Fibroblast of skin of left biceps (primary cell): ENCODE data around the gene HMCN1.
A peak's percentile ranks its signal among the peaks of the same experiment; 100 is the strongest.
"Not testable (repeated sequence)": the region's sequence is repeated elsewhere in the genome, so short reads cannot be mapped to it uniquely, and the experiment has no call there.

Source experiments
- DNase-seq, 2 experiments: peaks; one replicate each; pipeline ENCODE4 v3.0.0-alpha.2; 2013; ENCODE audit warnings: low read depth in 2 of 2

The HMCN1 gene

DNA sequence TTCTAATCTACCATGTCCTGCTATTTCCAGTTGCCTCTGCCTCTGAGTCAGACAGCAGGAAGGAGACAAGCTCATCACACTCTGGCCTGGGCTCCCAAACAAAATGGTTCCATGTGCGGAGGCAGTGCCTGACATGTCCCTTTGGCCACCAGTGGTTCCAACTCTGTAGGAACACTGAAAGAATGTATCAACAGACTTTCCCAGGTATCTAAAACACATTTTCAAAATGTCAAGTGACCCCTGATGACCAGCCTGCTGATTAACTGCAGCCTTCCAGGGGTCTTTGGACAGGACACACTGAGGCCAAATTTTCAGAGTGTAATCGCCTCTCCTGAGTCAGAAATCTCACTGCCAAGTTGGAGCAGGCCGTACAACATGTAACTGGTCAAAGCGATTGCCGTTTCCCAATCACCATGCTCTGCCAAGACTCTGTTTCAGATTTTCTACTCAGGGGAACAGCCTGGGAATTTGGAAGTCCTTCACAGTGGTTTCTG is 468.1 kb downstream of the HMCN1 start:
- DNase-seq, result no peak

GRCh38 chr1:186202776-186203175 is 468.6 kb downstream of the HMCN1 start:
- DNase-seq, result no peak

GRCh38 chr1:186206048-186206570 is 471.9 kb downstream of the HMCN1 start:
- DNase-seq, result no peak

DNA sequence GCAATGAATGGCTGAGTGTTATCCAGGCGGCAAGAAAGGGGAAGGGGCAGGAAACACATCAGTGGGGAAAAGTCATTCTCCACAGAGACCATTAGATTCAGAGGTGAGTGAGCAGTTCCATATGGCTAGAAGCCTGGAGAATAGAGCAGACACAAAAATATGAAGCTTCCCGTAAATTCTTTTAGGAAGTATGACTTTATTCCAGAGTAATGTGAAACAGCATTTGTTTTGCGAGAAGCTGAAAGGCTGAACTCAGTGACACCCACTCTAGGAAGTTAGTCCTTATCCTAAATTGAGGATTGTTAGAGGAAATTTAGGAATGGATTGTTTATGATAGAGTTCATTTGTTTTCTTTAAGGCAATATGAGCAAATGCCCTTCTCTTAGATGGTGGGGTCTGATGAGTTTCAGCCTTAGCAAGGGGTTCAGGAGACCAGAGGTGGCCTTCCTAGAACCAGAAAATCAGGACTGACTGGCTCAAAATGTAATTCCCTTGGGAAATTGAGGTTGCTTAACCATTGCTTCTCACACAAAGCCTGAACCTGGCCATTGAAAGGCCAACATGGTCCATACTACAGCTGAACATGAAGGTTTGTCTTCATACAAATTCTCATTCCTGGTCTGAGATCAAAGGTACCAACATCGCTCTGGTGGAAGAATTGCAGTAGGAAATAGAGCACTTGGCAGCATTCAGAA is 473.3 kb downstream of the HMCN1 start:
- DNase-seq, result peak in 1 of 2 experiments; percentile 57

DNA sequence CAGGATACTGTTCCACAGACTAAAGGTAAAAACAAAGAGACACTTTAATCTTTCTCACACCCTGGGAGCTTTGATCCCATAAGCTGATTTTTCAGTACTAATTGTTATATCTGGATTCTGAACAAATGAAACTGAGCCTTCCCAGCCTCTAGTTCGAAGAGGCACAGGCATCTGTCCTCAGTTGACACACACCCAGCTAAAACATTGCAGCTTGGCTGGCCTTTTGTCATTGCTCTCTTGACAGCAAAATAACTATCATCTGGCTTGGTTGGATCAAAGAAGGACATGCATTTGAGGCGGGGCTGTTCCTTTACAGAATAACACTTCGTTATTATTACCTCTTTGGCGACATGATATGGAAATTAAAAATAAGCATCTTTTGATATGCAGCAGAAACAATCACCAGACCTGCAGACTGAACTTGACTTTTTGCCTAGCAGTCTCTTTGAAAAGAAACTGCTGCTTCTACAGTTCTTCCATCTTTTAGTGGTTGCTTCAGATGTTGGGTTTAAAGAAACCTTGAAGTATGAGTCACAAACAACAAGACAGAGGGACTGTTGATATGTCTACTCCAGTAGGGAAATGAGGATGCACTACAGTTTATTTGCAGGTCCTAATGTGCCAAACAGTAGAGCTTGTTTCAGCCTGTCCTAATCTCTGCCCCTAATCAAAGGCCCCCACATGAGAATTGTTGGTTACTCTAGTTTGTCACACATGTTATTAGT is 474.4 kb downstream of the HMCN1 start:
- DNase-seq, result no peak

DNA sequence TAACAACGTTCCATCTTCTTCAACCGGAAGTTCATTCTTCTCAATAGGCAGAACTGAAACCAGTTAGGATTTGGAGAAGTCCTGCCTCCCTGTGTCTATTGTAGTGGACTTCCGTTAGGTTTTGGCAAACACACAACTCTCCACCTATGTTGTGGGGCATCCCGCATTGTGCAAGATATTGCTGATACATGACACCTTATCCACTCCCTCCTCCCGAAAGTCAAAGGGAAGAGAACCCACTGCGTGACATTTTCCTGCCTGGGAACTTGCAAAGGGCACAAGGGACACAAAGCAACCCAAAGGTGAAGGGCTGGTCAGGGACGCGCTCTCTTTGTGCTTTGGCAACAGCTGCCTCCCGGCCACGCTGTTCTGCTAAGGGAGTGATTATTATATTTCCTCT is 476.1 kb downstream of the HMCN1 start:
- DNase-seq, result no peak

DNA sequence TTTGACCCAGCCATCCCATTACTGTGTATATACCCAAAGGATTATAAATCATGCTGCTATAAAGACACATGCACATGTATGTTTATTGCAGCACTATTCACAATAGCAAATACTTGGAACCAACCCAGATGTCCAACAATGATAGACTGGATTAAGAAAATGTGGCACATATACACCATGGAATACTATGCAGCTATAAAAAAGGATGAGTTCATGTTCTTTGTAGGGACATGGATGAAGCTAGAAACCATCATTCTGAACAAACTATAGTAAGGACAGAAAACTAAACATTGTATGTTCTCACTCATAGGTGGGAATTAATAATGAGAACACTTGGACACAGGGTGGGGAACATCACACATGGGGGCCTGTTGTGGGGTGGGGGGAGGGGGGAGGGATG is 477.4 kb downstream of the HMCN1 start:
- not testable (repeated sequence) for DNase-seq

DNA sequence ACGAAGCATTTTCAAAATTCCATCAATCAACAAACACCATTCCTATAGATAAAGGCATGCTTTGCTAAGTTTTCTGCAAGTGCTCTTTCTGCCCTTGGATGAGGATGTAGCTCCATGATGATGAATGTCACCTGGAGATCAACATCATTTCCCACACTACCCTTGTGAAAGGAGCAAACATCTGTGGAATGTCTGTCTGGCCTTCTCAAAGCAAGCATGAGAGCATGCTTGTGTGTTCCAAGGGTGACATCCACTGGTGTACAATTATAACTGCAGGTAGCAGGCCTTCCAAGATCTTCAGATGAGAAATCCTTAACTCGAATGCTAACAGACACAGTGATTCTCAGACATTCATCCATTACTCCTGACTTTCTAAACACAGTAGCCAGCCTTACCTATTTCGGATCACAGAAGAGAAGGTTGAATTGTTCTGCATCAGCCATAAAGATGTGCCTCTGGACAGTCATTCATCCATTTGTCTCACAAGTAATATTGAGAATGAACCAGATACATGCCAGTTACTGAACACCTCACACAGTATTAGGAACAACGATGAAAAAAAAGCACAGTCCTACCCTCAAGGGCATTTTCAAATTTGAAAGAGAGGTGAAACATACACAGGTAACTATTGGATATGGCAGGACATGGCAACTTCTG is 478.5 kb downstream of the HMCN1 start:
- DNase-seq, result peak; percentile 89

DNA sequence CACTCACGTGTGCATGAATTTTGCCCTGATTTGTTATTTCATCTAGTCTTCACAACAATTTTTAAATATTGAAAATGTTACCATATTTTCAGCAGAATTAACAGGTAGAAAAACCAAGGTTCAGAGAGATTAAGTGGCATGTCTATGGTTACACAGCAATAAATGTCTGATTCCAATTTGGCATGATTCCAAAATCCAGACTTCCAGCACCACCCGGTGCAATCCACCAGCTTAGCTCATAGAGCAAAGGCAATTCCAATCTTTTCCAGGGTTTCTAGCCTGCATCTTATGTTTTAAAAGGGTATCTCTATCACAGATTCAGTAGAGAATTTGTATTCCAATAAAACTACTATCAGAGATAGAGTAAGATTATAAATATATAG is 479.0 kb downstream of the HMCN1 start:
- no peak for DNase-seq

GRCh38 chr1:186214791-186215190 is 480.6 kb downstream of the HMCN1 start:
- DNase-seq, result no peak

GRCh38 chr1:186215636-186216035 is 481.4 kb downstream of the HMCN1 start:
- no peak for DNase-seq

GRCh38 chr1:186218654-186219352 is 484.6 kb downstream of the HMCN1 start:
- no peak for DNase-seq

DNA sequence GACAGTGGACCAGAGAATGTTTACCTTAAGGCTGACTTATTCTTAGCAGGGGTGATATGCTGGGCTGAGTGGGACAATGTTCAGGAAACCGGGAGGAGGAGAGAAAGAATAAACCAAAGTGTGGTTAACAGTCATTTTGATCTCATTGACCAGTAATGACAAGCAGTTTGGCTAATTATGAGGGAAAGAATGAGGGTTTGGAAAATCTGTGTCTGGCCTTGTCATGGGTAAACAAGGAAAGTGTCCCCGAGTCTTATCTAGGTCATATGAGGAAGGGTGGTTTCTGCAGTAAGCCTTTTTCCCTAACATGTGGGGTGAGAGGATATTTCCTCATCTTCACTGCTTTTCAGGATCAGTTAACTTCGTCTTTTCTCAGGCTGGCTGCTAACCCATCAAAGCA is 485.9 kb downstream of the HMCN1 start:
- DNase-seq, result no peak

DNA sequence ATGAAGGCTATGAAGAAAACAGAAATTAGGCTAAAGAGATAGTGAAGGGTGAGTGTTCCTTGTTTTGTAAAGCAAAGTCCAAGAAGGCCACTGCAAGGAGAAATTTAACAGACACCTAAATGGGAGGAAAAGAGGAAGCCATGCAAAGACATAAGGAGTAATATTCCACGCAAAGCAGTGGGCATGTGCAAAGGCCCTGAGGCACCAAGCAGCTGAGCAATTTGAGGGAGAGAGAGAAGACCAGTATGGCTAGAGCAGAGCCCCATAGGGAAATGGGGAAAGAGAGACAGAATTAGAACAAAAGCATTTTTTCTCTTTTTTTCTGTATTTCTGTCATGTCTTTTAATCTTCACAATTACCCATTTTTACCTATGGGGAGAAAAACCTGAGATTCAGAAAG is 486.7 kb downstream of the HMCN1 start:
- DNase-seq, result no peak

DNA sequence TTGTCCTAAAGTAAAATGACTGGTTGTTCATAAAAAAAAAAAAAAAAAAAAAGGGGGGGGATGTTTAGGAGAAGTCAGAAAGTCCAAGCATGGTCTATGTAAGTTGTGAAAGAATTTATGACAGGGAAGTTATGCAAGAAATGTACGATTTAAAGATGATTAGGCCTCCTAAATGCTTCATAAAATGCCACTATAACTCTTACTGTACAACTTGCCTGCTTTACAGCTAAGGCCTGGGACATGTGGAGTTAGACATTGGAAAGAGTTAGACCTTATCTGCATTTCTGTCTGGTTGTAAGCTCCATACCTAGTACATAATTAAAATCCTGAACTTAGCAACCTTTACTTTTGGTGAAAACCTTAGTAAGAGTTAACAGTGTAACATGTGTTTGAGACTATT is 490.9 kb downstream of the HMCN1 start:
- no peak for DNase-seq

DNA sequence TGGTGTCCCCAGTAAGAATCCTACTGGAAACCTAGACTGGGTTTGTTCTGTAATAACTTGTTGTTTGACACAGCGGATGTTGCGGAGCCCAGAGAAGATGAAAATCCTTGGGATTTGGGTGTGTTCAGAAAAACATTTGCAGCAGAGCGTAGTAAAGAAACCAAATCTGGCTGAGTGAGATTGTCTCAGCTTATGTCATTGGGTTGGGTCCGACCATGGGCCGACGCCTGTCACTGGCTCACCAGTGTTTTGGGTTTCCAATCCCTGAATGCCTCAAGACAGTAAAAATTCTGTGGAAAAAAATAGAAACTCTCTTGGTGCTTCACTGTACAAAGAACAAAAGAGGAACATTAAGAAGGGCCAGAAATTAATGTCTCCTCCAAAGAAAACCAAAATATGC is 494.6 kb downstream of the HMCN1 start:
- DNase-seq, result no peak

DNA sequence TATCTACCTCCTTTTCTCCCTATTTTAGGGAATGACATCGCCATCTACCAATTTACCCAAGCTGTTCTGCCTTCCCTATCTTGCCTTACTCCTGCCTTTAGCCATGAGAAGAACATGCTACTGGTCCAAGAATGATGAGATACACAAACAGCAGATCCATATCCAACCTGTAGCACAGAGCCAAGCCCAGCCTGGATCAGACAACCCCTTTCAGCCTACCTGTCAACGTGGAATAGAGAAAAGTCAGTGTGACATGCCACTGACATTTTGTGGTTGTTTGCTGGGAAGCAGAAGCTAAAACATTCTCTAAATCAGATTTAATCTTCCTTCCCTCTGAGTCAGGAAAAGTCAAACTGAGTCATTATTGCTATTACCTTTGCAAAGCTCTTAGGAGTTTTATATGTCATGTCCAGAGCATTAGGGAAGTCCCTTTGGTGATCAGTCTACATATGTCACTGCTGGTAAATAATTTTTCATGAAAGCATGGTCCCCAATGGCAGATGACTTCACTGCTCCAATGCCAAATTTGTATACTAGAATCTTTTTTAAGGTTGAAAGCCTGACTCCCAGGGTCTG is 497.8 kb downstream of the HMCN1 start:
- no peak for DNase-seq

DNA sequence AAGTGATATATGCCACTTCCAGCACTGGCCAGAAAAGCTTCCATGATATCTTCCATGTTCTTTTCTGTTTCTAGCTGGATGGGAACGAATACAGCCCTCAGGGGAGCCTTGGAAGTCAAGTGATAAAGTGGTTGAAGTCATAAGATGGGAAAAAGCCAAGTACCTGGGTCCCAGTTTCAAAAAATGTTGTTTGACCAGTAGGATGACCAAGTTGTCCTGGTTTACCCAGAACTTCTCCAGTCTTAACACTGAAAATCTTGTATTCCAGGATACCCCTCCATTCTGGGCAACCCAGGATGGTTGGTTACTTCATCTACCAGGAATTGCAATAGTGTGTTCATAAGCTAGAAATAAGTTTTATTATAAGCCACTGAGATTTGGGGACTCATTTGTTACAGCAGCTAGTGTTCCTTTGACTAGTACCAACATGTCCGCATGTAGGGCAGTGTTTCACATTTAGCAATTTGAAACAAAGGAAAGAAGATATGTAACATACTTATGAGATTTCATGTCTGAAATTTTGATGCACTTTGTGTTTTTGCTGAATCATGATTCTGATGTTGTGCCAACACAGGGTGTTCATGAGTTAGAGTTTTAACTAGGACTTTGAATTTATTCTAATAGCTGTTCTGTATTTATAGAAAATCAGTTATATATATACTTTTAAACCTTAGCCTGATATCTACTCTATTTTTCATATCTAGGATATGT is 500.9 kb downstream of the HMCN1 start:
- no peak for DNase-seq

DNA sequence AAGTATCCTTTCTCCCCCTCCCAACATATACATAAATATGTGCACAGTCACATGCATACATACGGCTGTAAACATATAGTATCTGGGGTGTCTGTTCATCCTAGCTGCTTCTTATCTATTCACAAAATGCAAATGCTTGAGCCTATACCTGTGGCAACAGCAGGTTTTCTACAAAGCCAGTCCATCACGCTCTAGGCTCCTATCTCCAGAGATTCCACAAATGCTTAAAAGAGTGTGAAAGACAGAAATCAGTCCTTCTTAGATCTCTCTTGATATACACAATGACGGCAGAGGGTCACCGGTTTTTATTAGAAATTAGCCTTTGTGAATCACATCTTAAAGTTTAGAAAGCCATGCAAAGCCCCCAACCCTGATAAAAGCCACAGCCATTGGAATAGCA is 501.5 kb downstream of the HMCN1 start:
- no peak for DNase-seq

DNA sequence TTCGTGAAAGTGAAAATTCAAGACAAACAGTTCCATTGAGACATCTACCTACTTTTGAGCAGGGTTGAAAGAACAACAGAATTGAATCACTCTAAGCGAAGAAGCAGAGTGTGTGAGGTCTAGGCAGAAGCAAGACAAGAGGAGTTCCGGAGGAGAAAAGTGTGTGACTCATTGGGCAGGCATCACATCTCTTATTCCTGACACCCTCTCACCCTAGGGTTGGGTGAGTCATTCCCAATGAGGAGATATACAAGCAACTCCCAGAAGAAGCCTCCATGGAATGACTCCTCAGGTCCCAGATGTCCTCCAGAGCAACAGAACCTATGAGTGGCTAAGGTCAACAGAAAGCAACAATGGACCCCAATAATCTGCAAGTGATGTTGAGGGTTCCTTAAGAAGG is 502.7 kb downstream of the HMCN1 start:
- DNase-seq, result peak; percentile 77 to 82

DNA sequence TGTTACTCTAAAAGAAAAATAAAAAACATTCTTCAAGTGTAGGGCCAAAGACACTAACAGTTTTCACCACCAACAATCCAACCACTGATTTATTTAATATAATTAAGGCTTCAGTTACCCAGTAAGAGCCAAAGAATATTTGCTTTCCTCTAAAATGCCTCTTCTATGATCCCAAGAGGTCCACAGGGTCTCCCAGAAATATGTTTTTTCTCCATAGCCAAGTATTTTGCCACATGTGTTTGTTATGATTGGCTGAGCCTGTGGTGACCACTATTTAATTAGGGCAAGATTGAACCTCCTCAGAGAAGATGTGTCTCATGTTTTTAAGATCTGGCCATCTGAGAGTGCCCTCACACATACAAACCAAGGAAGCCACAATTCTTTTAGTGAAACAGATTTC is 505.0 kb downstream of the HMCN1 start:
- DNase-seq, result peak; percentile 49 to 62
